AG10803 (cell line): ENCODE data around the gene SMOC1.

Experiments used
- DNase-seq: peaks from one replicate; pipeline ENCODE4 v3.0.0; 2010; ENCODE audit warnings: low read depth
- H3K4me3 ChIP-seq: 2 replicates; pipeline ENCODE4 v1.5.1; 2011; ENCODE audit warnings: mild to moderate bottlenecking, low read length, control low read depth
- CTCF ChIP-seq: conservative IDR thresholded peaks from 2 replicates; pipeline ENCODE4 v1.5.1; 2011; ENCODE audit warnings: mild to moderate bottlenecking, low read length, control low read depth, inconsistent platforms

The SMOC1 gene

GRCh38 chr14:69960296-69960695 lies 81.1 kb downstream of the SMOC1 start:
- no peak overlapping the region for H3K4me3 ChIP-seq
- no peak for TF ChIP-seq CTCF
- no peak for DNase-seq

GRCh38 chr14:69963966-69964365 lies 84.8 kb downstream of the SMOC1 start:
- no peak overlapping the region for H3K4me3 ChIP-seq
- TF ChIP-seq CTCF: no peak
- no peak for DNase-seq

- no peak for DNase-seq
- no peak overlapping the region for H3K4me3 ChIP-seq
- no peak for TF ChIP-seq CTCF
Measured at GRCh38 chr14:69964841-69965240, 85.6 kb downstream of the SMOC1 start.

- no peak for DNase-seq
- no peak for TF ChIP-seq CTCF
- H3K4me3 ChIP-seq: no peak overlapping the region
Measured at GRCh38 chr14:69968132-69968531, 88.9 kb downstream of the SMOC1 start.

GRCh38 chr14:69968681-69969080 lies 89.5 kb downstream of the SMOC1 start:
- H3K4me3 ChIP-seq: no peak overlapping the region
- no peak for TF ChIP-seq CTCF
- DNase-seq: no peak

GRCh38 chr14:69972755-69973154 lies 93.5 kb downstream of the SMOC1 start:
- TF ChIP-seq CTCF: no peak
- DNase-seq: no peak
- no peak overlapping the region for H3K4me3 ChIP-seq

GRCh38 chr14:69973846-69974245 lies 94.6 kb downstream of the SMOC1 start:
- TF ChIP-seq CTCF: no peak
- DNase-seq: no peak
- no peak overlapping the region for H3K4me3 ChIP-seq
